Fibroblast of upper back skin (primary cell): Measurements from ENCODE around the gene ZNF136.

ENCODE experiments used
- DNase-seq: peaks from one replicate; pipeline ENCODE4 v3.0.0-alpha.2; 2013

Gene ZNF136

DNA sequence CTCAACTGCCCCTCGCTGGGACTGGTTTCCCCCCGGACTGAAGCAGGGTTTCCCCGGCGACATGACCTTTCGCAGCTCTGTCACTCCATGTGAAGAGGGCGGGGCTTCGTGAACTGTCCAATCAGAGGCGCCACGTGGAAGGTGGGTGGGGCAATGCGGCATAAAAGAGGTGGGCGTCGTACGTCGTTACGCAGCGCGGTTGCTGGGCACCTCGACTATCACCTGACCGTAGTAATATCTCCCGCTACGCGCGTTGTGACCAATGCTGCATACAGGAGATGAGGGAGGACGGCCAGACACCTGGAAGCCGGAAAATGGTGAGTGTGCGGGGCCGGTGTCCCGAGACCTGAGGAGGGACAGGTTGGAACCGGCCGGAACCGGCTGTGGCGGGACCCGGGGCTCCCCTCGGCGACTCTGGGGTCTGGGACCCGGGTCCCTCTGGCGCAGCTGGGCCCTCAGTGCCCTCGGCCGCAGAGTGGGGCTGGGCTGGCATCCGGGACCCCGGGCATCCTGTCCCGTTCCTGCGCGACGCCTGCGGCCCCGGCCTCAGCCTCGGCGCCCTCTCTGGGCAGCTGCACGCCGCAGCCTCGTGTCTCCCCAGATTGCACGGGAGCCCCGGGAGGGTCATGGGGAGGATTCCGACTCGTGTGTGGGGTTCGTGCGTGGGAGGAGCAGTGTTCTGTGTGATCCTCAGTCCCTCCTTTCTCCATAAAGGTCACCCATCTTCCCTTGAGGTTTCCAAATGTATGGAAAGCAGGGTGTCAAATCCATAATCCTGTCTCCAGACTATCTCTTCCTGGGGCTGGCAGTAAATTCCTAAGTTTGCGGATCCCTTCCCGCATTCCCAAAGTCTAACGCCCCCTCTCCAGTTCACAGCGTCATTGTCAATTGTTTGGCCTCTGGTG lies 32.2 kb downstream of the ZNF136 start:
- DNase-seq, result peak; percentile 52

DNA sequence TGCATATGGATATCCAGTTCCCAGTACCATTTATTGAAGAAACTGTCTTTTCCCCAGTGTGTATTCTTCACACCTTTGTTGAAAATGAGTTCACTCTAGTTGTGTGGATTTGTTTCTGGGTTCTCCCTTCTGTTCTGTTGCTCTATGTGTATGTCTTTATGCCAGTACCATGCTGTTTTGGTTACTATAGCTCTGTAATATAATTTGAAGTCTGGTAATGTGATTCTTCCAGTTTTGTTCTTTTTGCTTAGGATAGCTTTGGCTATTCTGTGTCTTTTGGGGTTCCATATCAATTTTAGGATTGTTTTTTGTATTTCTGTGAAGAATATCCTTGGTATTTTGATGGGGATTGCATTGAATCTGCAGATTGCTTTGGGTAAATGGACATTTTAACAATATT lies 35.2 kb downstream of the ZNF136 start:
- no peak for DNase-seq

GRCh38 chr19:12199757-12200419 lies 37.0 kb downstream of the ZNF136 start:
- no peak for DNase-seq

GRCh38 chr19:12202250-12202649 lies 39.4 kb downstream of the ZNF136 start:
- DNase-seq, result no peak

DNA sequence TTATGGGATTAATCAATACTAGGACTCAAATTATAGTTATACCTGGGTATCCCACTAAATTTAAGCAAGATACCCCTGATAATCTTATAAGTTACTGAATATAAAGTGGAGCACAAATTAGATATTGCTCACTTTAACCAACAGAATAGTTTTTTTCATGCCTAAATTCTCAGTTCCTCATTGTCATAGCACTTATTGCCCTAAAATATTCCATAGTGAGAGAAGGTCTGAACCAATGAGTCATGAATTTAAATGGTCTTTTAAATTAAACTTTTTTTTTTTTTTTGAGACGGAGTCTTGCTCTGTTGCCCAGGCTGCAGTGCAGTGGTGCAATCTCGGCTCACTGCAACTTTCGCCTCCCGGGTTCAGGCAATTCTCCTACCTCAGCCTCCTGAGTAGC lies 42.4 kb downstream of the ZNF136 start:
- DNase-seq, result no peak

- no peak for DNase-seq
Observed at GRCh38 chr19:12208221-12208620, 45.3 kb downstream of the ZNF136 start.

DNA sequence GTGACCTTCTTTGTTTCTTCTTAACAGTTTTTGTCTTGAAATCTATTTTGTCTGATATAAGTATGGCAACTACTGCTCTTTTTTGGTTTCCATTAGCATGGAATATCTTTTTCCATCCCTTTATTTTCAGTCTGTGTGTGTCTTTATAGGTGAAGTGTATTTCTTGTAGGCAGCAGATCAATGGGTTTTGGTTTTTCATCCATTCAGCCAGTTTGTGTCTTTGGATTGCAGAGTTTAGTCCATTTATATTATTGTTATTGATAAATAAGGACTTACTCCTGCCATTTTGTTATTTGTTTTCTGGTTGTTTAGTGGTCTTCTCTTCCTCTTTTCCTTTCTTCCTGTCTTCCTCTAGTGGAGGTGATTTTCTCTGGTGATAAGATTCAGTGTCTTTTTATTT lies 54.4 kb downstream of the ZNF136 start:
- DNase-seq, result no peak

GRCh38 chr19:12222980-12223630 lies 60.2 kb downstream of the ZNF136 start:
- no peak for DNase-seq

- no peak for DNase-seq
Observed at GRCh38 chr19:12224676-12225075, 61.8 kb downstream of the ZNF136 start.

DNA sequence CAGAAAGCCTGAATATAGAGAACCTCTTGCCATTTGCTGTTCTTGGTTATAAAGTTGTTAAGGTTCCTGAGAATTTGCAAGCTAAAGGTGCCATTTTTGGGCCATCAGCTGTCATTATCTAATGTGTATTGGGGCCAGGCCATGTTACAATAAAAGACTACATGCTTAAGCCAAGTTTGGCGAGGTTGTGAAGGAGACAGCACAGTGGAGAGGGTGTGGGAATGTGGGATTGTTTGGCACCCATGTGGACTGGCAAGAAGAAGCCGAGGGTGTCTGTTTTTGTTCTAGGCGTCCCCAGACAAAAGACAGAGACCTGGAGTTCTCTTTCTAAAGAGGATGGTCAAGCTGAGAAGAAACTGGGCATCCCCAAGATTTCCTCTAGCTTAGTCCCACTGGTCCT lies 67.1 kb downstream of the ZNF136 start:
- DNase-seq, result no peak

DNA sequence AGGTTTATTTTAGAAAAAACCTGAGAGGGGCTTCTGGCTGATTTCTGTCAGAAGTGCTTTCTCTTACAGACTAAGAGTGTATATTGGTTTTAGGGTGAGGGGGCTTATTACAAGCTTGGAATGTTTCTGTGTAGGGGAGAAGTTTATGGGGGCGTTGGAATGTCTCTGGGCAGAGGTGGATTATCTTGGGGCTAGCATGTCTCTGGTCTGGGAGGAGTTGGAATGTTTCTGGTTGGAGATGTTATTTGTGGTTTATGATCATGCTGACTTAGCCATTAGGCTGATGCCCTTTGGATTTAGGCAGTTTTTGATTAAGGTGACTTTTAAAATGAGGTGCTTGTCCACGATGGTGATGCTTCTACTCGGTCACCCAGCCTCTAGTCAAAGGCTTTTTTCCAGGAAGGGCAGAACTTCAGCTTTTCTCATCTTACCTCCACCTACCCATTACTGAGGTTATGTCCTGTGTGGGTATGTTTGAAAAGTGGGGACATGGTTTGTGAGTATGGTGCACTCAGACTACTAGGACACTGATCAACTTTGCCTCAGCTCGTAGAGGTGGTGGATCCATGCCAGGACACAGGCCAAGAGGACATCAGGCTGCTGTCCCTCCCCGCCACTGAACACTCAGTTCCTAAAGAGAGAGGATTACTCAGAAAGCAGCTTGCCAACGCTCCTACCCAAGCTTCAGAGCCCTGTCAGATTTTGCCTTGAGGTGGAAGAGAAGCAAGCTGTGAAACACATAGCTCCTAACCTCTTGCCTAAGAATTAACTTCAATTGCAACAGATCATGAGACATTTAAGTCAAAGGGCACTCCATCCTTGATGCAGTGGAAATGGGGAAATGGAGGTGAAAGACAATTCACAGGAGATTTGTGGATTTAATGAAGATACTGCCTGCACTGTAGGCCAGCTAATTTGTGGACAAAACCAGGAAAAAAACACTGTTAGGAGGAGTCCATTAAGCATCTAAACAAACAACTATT lies 68.1 kb downstream of the ZNF136 start:
- no peak for DNase-seq

DNA sequence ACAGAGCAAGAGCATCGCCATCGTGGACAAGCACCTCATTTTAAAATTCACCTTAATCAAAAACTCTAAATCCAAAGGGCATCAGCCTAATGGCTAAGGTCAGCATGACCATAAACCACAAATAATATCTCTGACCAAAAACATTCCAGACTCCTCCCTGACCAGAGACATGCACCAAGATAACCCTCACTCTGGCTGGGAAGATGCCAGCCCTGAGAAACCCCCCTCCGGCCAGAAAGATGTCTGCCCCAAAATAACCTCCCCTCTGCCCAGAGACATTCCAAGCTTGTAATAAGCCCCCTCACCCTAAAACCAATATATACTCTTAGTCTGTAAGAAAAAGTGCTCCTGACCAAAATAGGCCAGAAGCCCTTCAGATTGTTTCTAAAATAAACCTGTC lies 70.1 kb downstream of the ZNF136 start:
- no peak for DNase-seq

GRCh38 chr19:12237143-12237839 lies 74.4 kb downstream of the ZNF136 start:
- no peak for DNase-seq
